K562 (cell line): Measurements from ENCODE around the gene VWA7. TPM values are rescaled to one million over a fixed set of nuclear protein-coding genes. Genes with fewer than 3 reads are reported as not detected.

Experiments
- ARID2 ChIP-seq: fragments of 450-650 bp; IDR thresholded peaks from 2 replicates; pipeline ENCODE4 v1.6.1; 2017; ENCODE audit warnings: antibody characterized with exemption, mild to moderate bottlenecking
- ASH1L ChIP-seq: fragments of 450-650 bp; IDR thresholded peaks from 2 replicates; pipeline ENCODE4 v1.6.1; 2018; ENCODE audit warnings: borderline replicate concordance, mild to moderate bottlenecking, low read depth; ENCODE audit not compliant: partially characterized antibody
- CBX5 ChIP-seq: IDR thresholded peaks from 2 replicates; pipeline ENCODE4 v1.6.1; 2014; ENCODE audit warnings: low read depth, borderline replicate concordance
- CC2D1A ChIP-seq: fragments of 450-650 bp; IDR thresholded peaks from 2 replicates; pipeline ENCODE4 v1.6.1; 2017; ENCODE audit warnings: mild to moderate bottlenecking
- HOXB6 ChIP-seq: fragments of 250-450 bp; sonication (Bioruptor Pico); IDR thresholded peaks from 2 replicates; pipeline ENCODE4 v1.5.1; 2022; ENCODE audit warnings: mild to moderate bottlenecking, borderline replicate concordance
- HSF4 ChIP-seq: fragments of 250-450 bp; sonication (Bioruptor Pico); IDR thresholded peaks from 2 replicates; pipeline ENCODE4 v2.1.2; 2022; ENCODE audit warnings: mild to moderate bottlenecking, moderate library complexity, borderline replicate concordance
- KHSRP ChIP-seq: fragments of 450-650 bp; IDR thresholded peaks from 2 replicates; pipeline ENCODE4 v1.6.1; 2017
- L3MBTL2 ChIP-seq: fragments of 450-650 bp; IDR thresholded peaks from 2 replicates; pipeline ENCODE4 v1.6.1; 2016; ENCODE audit warnings: mild to moderate bottlenecking, moderate library complexity
- MECOM ChIP-seq: fragments of 250-450 bp; sonication (Bioruptor Pico); IDR thresholded peaks from 2 replicates; pipeline ENCODE4 v1.8.0; 2022; ENCODE audit warnings: inconsistent platforms
- NFRKB ChIP-seq: fragments of 450-650 bp; IDR thresholded peaks from 2 replicates; pipeline ENCODE4 v1.6.1; 2016; ENCODE audit warnings: low read depth
- PRPF4 ChIP-seq: fragments of 200-400 bp; formaldehyde crosslinking; IDR thresholded peaks from one replicate; pipeline ENCODE4 v1.6.1; 2017; ENCODE audit warnings: low read length, low read depth, mild to moderate bottlenecking; ENCODE audit not compliant: insufficient read depth, poor library complexity, severe bottlenecking
- RNF2 ChIP-seq: sonication (generic); IDR thresholded peaks from 2 replicates; pipeline ENCODE4 v1.6.1; 2016
- SIN3B ChIP-seq: fragments of 450-650 bp; IDR thresholded peaks from 2 replicates; pipeline ENCODE4 v1.6.1; 2017; ENCODE audit warnings: low read depth, mild to moderate bottlenecking, moderate library complexity
- SMAD2 ChIP-seq: fragments of 150-350 bp; IDR thresholded peaks from 2 replicates; pipeline ENCODE4 v1.6.1; 2014; ENCODE audit warnings: low read depth, mild to moderate bottlenecking, low read length
- SMAD3 ChIP-seq: fragments of 450-650 bp; formaldehyde crosslinking; conservative IDR thresholded peaks from 2 replicates; pipeline ENCODE4 v1.4.0; 2020; ENCODE audit warnings: mild to moderate bottlenecking
- SMARCE1 ChIP-seq: fragments of 450-650 bp; IDR thresholded peaks from 2 replicates; pipeline ENCODE4 v1.7.1; 2016; ENCODE audit warnings: mild to moderate bottlenecking
- SREBF1 ChIP-seq: fragments of 150-350 bp; IDR thresholded peaks from 2 replicates; pipeline ENCODE4 v1.6.1; 2014; ENCODE audit warnings: antibody characterized with exemption, low read depth, low read length, borderline replicate concordance
- THRAP3 ChIP-seq: fragments of 450-650 bp; IDR thresholded peaks from 2 replicates; pipeline ENCODE4 v1.6.1; 2016; ENCODE audit warnings: mild to moderate bottlenecking, inconsistent platforms, borderline replicate concordance
- ZNF143 ChIP-seq: sonication (generic); formaldehyde crosslinking; IDR thresholded peaks from 2 replicates; pipeline ENCODE4 v1.9.0; 2022; ENCODE audit warnings: mild to moderate bottlenecking, missing genetic modification reagents
- ZNF263 ChIP-seq: sonication (generic); formaldehyde crosslinking; IDR thresholded peaks from 2 replicates; pipeline ENCODE4 v1.8.0; 2022; ENCODE audit warnings: mild to moderate bottlenecking, missing genetic modification reagents, borderline replicate concordance
- ZNF384 ChIP-seq: IDR thresholded peaks from 2 replicates; pipeline ENCODE4 v1.6.1; 2012; ENCODE audit warnings: low read depth, low read length, improper control_type of control experiment
- polyA plus RNA-seq, 8 experiments: library from polyadenylated mRNA; depleted of rRNA in 4 of 8; stranded (reverse) in 5 of 8; unstranded in 3 of 8; fragments of >200 nt; fragmentation: Nextera tagmentation in 2 of 8; fragmentation: Illumina TruSeq in 1 of 8; extraction: Ambion mirVana in 2 of 8; extraction: Trizol in 1 of 8; gene quantifications; 2 replicates each; pipeline versions ENCODE4 v1.2.1 to v1.2.3, GENCODE V29; 2011 to 2014; ENCODE audit warnings: inconsistent platforms in 1 of 8, missing spikeins in 1 of 8
- total RNA-seq, 7 experiments: library from RNA; depleted of rRNA in 6 of 7; stranded (reverse); fragments of >200 nt in 6 of 7; fragmentation: Illumina TruSeq in 2 of 7; extraction: Trizol in 2 of 7; gene quantifications; 2 replicates each; pipeline versions ENCODE4 v1.2.1 to v1.2.3, GENCODE V29; 2011 to 2021; ENCODE audit warnings: low replicate concordance in 1 of 7
- TF ChIP-seq, protein P1 (sequence below): fragments of 250-450 bp; sonication (Bioruptor Pico); IDR thresholded peaks from 2 replicates; pipeline ENCODE4 v1.9.0; 2021; ENCODE audit warnings: mild to moderate bottlenecking, inconsistent platforms
- TF ChIP-seq, protein P2 (sequence below): IDR thresholded peaks from 2 replicates; pipeline ENCODE4 v1.6.1; 2016; ENCODE audit warnings: missing genetic modification characterization, missing compliant biosample characterization
- TF ChIP-seq, protein P3 (sequence below): fragments of 250-450 bp; sonication (Bioruptor Pico); IDR thresholded peaks from 2 replicates; pipeline ENCODE4 v1.4.0; 2020; ENCODE audit warnings: mild to moderate bottlenecking, moderate library complexity

VWA7 gene
- total and polyA plus RNA-seq, 9 of the 15 experiments (the other 6 are each of a cell fraction or from before 2014, with no cell fraction given), result 0.18 to 2.9 (median 0.95) TPM

GRCh38 chr6:31806470-31807272, 29.5 kb upstream of the VWA7 start, which contains the start of gene LSM2 (continued):
- TF ChIP-seq SIN3B (no peak), HOXB6 (no peak), L3MBTL2 (peak; percentile 87), MECOM (no peak), SMAD2 (no peak), ZNF384 (no peak; the same call in 1 of the 2 replicates), THRAP3 (no peak), RNF2 (no peak), SMAD3 (peak; percentile 68), HSF4 (CRISPR knock-in tag) (no peak), CC2D1A (peak; percentile 92), NFRKB (no peak; the same call in 1 of the 2 replicates), ASH1L (no peak), CBX5 (no peak), PRPF4 (no peak), ZNF263 (CRISPR knock-in tag) (peak; percentile 82), SREBF1 (peak; percentile 92; the same call in 1 of the 2 replicates), ZNF143 (no peak), ARID2 (peak; percentile 58; the same call in 1 of the 2 replicates), KHSRP (peak; percentile 71; the same call in 1 of the 2 replicates), SMARCE1 (0 out of 2 replicates have a peak, but pooled peaks have one; percentile 15)
- TF ChIP-seq, protein P1, sequence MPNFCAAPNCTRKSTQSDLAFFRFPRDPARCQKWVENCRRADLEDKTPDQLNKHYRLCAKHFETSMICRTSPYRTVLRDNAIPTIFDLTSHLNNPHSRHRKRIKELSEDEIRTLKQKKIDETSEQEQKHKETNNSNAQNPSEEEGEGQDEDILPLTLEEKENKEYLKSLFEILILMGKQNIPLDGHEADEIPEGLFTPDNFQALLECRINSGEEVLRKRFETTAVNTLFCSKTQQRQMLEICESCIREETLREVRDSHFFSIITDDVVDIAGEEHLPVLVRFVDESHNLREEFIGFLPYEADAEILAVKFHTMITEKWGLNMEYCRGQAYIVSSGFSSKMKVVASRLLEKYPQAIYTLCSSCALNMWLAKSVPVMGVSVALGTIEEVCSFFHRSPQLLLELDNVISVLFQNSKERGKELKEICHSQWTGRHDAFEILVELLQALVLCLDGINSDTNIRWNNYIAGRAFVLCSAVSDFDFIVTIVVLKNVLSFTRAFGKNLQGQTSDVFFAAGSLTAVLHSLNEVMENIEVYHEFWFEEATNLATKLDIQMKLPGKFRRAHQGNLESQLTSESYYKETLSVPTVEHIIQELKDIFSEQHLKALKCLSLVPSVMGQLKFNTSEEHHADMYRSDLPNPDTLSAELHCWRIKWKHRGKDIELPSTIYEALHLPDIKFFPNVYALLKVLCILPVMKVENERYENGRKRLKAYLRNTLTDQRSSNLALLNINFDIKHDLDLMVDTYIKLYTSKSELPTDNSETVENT (CRISPR knock-in tag), result peak; percentile 86
- TF ChIP-seq, protein P2, sequence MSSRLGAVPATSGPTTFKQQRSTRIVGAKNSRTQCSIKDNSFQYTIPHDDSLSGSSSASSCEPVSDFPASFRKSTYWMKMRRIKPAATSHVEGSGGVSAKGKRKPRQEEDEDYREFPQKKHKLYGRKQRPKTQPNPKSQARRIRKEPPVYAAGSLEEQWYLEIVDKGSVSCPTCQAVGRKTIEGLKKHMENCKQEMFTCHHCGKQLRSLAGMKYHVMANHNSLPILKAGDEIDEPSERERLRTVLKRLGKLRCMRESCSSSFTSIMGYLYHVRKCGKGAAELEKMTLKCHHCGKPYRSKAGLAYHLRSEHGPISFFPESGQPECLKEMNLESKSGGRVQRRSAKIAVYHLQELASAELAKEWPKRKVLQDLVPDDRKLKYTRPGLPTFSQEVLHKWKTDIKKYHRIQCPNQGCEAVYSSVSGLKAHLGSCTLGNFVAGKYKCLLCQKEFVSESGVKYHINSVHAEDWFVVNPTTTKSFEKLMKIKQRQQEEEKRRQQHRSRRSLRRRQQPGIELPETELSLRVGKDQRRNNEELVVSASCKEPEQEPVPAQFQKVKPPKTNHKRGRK (tag), result no peak; the same call in 1 of the 2 replicates
- TF ChIP-seq, protein P3, sequence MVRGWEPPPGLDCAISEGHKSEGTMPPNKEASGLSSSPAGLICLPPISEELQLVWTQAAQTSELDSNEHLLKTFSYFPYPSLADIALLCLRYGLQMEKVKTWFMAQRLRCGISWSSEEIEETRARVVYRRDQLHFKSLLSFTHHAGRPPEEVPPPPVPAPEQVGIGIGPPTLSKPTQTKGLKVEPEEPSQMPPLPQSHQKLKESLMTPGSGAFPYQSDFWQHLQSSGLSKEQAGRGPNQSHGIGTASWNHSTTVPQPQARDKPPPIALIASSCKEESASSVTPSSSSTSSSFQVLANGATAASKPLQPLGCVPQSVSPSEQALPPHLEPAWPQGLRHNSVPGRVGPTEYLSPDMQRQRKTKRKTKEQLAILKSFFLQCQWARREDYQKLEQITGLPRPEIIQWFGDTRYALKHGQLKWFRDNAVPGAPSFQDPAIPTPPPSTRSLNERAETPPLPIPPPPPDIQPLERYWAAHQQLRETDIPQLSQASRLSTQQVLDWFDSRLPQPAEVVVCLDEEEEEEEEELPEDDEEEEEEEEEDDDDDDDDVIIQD, result no peak
